Activated T-cell treated with anti-CD3 and anti-CD28 coated beads, Interleukin-2, amount 50 U/mL, for 48 hours (primary cell): ENCODE measurements around the gene ASPSCR1.
"Not testable (repeated sequence)": the region's sequence is repeated elsewhere in the genome, so short reads cannot be mapped to it uniquely, and the experiment has no call there.

Experiments
- DNase-seq, 2 experiments: peaks; one replicate each; pipeline ENCODE4 v3.0.0-alpha.2; 2020

ASPSCR1 gene

DNA sequence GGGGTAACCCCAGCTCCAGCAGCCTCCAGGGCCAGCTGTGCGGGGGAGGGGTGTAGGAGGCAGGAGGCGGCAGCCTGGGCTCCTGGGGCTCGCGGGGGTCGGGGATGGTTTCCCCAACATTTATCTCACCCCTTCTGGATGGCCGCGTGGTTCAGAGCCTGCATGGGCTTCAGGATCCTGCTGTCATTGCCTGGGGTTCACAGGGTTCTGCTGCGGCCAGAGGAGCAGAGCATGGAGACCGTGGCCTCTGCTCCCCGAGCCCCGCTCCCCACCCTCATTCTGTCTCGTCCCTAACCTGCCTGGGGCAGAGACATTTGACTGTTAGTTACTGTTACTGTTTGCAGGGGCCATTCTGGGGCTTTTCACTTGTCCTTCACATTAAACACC is 35.3 kb upstream of the ASPSCR1 start:
- DNase-seq, result no peak

- DNase-seq, result no peak
These were observed 32.6 kb upstream of the ASPSCR1 start for GRCh38 chr17:81944858-81945257.

GRCh38 chr17:81947189-81947588 is 30.2 kb upstream of the ASPSCR1 start, which contains the start of gene MYADML2:
Gene MYADML2, minus strand, starts transcription at chr17:81947233. Its CDS starts 5,492 bp downstream, at chr17:81941741.
- no peak for DNase-seq

DNA sequence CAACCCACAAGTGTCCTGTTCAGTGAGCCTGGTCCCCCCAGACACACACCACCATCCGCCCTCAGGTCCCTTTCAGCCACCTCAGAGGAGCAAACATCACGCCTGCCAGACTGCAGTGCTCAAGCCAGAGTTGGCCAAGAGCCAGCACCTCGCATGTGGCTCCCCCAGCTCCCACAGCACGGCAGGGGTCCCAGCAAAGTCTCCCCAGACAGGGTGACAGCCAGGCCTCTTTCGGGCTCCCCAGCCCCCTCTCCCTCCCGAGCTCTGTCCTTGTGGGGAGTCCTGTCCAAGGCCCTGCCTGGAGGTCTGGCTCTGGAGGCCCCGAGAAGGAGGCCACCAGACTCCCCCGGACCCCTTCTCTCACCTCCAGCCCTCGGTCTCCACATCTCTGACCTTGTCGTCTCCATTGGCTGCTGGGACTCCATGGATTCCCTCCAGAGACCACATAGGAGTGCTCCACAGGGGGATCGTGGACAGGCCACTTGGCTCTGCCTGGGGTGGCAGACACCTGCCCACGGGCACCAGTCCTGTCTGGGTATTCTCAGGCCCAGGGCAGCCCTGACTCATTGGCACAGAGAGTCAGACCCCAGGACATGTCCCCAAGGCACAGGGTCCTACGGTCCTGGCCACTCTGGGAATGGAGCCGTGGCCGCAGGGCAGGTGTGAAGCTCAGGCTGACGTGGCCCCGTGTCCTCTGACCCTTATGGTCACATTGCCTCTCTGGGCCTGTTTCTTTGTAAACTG is 28.6 kb upstream of the ASPSCR1 start:
- DNase-seq, result no peak

DNA sequence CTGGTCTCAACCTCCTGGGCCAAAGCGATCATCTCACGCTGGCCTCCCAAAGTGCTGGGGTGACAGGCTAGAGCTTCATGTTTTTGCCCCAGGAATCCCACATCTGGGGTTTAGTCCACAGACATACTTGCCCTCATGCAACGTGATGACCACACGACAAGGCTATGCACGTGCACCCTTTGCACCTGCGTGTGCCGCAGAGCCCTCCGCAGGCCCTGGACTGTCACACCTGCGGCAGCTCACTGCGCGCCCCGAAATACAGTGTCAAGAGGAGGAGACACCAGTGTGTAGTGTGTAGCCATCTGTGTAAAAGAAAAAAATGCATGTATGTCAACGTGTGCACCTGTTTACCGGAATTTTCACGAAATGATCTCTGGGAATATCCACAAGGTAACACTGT is 26.9 kb upstream of the ASPSCR1 start:
- DNase-seq, result no peak

GRCh38 chr17:81951785-81952684 is 25.4 kb upstream of the ASPSCR1 start:
- DNase-seq, result no peak

- DNase-seq, result no peak
These were observed 24.6 kb upstream of the ASPSCR1 start for GRCh38 chr17:81952792-81953228.

- not testable (repeated sequence) for DNase-seq
These were observed 24.0 kb upstream of the ASPSCR1 start for GRCh38 chr17:81953443-81953842.

DNA sequence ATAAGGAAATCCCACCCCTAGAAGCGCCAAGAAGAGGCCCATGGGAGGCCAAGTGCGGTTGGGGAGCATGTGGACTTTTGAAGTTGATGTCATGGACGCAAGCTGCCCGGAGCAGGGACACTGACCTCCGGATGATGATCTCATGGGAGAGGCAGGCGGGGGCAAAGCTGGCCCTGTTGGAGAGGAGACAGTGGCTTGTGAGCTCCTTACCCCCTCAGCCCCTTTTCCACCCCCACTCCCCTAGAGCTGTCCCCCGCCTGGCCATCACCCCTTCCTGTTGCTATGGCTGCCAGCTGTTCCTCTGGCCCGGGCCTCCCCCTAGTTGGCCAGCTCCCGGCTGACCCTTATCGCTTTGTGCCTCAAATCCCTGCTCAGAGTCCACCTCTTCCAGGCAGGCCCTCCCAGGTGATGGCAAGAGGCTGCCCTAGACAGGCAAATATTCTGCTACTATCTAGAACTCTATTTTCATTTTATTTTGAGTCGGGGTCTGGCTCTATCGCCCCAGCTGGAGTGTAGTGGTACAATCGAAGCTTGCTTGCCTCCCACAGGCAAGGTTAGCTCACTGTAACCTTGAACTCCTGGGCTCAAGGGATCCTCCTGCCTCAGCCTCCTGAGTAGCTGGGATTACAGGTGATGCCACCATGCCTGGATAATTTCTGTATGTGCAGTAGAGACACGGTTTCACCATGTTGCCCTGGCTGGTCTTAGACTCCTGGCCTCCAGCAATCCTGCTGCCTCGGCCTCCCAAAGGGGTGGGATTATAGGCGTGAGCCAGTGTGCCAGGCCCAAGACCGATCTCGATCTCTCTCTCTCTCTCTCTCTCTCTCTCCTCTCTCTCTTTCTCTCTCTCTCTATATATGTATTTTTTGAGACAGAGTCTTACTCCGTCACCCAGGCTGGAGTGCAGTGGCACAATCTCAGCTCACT is 23.0 kb upstream of the ASPSCR1 start:
- DNase-seq, result no peak

DNA sequence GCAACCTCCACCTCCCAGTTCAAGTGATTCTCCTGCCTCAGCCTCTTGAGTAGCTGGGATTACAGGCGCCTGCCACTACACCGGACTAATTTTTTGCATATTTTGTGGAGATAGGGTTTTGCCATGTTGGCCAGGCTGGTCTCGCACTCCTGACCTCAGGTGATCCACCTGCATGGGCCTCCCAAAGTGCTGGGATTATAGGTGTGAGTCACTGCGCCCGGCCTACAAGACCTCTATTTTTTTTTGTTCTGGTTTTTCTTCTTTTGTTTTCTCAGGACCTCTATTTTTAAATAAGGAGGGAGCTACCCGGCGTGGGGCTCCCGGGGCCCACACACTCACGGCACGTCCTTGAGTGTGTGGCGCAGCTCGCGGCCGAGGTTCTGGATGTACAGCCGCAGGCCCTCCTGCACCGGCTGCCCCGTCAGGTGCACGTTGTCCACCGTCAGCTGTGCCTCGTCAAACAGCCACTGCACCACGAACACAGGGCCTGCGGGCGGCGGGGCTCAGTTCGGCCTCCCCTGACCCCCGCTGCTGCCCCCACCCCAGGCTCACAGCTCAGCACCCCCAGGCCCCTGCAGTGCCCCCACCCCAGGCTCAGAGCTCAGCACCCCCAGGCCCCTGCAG is 22.3 kb upstream of the ASPSCR1 start:
- DNase-seq, result no peak

DNA sequence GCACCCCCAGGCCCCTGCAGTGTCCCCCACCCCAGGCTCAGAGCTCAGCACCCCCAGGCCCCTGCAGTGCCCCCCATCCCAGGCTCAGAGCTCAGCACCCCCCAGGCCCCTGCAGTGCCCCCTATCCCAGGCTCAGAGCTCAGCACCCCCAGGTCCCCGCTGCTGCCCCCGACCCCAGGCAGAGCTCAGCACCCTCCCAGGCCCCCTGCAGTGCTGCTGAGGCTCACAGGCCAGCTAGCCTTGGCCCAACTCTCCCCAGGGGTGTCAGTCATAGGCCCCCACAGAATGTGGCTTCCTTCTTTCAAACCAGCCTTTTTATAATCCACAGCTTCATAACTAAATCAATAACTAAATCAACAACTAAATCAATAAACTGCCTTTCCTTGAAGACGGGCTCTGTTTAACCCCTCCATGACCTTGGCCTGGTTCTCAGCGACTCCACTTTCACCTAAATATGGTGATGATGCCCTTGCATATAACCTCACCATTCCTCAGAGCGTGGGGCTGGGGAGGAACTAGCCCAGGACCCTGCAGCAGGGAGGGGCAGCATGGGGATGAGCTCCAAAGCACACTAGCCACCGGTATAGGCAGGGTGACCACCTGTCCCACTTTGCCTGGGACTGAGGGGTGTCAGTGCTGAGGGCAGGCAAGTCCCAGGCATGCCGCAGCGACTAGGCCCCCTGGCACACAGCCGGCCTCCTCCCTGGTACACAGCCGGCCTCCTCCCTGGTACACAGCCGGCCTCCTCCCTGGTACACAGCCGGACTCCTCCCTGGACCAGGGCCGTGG is 21.5 kb upstream of the ASPSCR1 start:
- no peak for DNase-seq

DNA sequence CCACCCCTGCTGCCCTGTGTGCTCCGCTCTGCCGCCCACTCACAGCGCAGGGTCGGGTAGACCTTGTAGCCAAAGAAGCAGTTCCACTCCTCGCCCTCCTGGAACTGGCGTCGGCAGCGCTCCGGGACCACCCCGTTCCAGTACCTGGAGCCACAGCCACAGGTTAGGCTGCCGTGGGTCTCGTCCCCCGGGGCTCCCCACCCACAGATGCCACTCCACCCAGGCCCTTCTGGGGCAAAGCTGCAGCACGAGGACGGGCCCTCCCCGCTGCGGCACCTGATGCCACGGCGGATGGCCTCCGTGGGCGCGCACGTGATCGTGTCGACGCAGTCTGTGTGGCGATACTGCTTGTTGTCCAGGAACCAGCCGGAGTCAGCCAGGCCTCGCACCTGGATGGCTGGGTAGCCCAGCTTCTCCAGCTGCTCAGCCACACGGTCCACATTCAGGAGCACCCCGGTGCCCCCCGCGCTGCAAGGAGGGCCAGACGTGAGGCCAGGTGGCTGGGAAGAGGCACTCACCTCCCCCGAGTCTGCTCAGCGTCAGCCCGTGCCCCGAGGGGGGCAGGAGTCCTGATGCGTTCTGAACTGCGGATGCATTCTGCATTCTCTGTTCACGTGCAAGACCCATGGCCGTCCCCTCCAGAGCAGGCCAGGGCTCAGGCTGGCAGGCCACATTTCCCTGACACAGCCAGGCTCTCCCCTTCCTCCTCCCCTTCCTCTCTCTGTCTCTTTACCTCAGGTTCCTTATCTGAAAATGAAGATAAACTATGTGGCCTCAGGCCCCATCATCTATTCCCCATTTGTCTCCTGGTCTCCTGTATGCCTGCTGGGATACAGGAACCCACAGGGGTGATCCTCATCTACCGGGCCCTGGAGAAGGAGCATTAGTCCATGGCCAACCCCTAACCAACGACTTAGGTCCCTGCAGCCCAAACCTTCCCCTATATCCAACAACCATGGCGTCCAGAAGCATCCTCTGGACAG is 20.5 kb upstream of the ASPSCR1 start:
- no peak for DNase-seq

GRCh38 chr17:81957691-81958432 is 19.6 kb upstream of the ASPSCR1 start:
- no peak for DNase-seq

GRCh38 chr17:81958633-81959342 is 18.6 kb upstream of the ASPSCR1 start:
- DNase-seq, result no peak

DNA sequence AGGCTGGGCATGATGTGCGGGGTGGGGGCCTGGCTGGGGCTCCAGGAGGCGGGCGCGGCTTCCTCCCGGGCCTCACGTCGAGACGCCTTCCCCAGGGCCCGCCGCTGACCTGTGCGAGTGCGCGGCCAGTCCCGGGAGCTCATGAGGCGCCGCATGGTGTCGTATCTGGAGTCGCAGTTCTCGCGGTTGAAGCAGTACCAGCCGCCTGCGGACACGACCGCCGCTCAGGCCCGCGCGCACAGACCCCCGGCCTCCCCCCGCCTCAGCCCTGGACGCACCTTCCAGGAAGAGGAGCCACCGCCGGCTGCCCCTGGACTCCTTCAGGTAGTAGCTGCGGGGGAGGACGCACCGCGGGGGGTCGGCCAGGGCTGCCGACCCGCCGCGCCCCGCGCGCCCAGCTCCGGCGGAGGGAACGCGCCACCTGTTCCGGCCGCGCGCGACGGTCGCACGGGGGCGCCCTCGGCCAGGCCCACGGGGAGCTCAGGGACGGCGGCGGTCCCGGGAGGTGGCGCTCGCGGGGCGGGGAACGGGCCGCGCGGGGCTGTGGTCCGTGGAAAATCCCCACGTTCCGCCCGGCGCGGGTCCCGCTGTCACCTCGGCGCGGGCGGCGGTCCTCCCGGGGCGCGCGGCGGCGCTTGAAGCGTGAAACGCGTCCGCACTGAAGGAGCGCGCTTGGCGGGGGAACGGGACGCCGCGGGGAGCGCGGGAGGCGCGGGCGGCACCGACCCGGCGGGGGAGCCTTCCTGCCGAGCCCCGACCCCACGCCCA is 17.9 kb upstream of the ASPSCR1 start:
- peak; percentile 85 to 87 for DNase-seq

DNA sequence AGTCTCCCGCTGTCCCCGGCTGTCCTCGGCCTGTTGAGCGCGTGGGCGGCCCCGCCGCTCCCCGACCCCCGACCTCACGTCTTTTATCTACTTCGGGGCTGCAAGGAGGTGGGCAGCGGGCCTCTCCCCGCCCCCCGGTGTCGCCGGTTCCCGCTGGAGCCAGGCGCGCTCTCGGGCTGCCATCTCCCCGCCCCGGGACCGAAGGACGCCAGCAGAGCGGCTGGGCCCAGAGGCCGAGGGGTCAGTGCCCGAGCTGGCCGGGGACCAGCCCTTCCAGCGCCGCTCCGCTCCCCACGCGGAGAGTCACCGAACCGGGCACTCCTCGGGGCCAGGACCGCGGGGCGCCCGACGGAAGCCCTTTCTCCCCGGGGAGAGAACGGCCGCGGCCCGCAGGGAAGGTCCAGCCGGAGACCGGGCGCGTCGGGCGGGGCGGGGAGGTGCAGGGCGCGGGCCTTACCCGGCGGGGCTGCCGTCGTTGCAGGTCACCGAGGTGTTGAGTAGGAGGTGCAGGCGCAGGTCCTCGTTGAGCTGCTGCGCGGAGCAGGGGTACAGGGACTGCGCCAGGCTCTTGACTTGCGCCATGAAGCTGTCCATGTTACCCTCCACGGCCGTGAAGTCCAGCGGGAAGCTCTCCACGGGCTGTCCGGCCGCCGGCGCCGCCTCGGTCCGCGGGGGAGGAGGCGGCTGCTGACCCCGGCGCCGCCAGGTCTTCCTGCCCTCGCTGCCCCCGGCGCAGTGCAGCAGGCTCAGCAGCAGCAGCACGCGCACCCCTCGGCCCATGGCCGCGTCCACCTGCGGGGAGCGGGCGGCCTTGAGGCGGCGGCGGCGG is 17.1 kb upstream of the ASPSCR1 start:
- no peak for DNase-seq

DNA sequence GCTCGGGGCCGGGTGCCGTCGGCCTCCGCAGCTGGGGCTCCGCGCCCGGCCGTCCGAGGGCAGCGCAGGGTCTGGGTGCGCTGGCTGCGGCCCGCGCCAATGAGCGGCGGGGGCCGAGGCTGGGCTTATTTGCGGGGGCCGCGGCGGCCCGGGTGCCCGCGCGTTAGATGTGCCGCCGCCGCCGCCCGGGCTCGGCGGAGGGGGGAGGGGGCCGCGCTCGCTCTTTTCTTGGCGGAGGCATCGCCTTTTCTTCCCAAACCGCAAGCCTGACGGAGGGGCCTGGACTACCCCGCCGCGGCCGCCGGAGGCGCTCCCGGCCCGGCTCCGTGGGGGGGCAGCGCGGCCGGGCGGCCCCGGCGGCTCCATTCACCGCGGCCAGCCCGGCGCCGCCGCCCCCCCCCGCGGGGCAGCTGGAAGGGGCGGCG is 16.3 kb upstream of the ASPSCR1 start, which contains the start of gene NOTUM:
NOTUM (minus strand) TSS at position 101 of the 425 bp plus-strand sequence. CDS start 278 bp downstream, outside the sequence.
- no peak for DNase-seq
